HFF-Myc (cell line): ENCODE measurements around the gene TWNK.

ENCODE experiments used
- DNase-seq: peaks from one replicate; pipeline ENCODE4 v3.0.0-alpha.2; 2011; ENCODE audit warnings: low read depth; ENCODE audit errors: extremely low read depth
- H3K4me3 ChIP-seq: replicated peaks from 2 replicates; pipeline ENCODE4 v1.5.1; 2011; ENCODE audit warnings: low read depth, mild to moderate bottlenecking, control low read depth, low read length
- TF ChIP-seq, protein P1 (sequence below): IDR thresholded peaks from 2 replicates; pipeline ENCODE4 v1.5.1; 2012; ENCODE audit warnings: mild to moderate bottlenecking, low read depth, low read length, control low read depth; ENCODE audit errors: missing control alignments

The TWNK gene

DNA sequence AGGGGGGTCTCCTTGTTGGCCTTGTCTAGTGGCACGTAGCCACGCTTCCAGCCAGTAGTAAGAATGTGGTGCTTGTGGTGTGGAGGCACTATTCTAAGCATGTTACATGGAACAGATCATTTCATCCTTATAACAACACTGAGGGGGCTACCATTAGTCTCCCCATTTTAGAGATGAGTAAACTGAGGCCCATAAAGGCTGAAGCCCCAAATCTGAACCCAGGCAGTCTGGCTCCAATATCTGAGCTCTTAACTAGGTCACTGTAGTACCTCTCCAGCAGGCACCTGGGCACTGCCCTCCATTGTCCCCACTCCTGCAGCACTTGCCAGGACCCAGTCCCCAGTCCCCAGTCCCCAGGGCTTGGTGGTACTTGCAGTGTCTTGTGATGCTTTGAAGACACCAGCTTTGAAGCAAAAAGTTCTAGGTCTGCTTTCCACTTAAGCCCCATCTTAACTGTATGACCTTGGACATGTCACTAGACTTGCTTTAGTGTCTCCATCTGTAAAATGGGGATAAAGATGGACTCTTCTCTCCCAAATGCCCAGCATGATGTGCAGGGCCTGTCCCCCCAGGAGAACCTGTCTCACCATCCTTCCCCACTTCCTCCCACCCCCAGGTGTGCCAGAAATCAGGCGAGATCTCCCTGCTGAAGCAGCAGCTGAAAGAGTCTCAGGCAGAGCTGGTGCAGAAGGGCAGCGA, 18.7 kb downstream of the TWNK start:
- no peak overlapping the region for H3K4me3 ChIP-seq
- no peak for DNase-seq
- TF ChIP-seq, protein P1, sequence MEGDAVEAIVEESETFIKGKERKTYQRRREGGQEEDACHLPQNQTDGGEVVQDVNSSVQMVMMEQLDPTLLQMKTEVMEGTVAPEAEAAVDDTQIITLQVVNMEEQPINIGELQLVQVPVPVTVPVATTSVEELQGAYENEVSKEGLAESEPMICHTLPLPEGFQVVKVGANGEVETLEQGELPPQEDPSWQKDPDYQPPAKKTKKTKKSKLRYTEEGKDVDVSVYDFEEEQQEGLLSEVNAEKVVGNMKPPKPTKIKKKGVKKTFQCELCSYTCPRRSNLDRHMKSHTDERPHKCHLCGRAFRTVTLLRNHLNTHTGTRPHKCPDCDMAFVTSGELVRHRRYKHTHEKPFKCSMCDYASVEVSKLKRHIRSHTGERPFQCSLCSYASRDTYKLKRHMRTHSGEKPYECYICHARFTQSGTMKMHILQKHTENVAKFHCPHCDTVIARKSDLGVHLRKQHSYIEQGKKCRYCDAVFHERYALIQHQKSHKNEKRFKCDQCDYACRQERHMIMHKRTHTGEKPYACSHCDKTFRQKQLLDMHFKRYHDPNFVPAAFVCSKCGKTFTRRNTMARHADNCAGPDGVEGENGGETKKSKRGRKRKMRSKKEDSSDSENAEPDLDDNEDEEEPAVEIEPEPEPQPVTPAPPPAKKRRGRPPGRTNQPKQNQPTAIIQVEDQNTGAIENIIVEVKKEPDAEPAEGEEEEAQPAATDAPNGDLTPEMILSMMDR, result no peak

DNA sequence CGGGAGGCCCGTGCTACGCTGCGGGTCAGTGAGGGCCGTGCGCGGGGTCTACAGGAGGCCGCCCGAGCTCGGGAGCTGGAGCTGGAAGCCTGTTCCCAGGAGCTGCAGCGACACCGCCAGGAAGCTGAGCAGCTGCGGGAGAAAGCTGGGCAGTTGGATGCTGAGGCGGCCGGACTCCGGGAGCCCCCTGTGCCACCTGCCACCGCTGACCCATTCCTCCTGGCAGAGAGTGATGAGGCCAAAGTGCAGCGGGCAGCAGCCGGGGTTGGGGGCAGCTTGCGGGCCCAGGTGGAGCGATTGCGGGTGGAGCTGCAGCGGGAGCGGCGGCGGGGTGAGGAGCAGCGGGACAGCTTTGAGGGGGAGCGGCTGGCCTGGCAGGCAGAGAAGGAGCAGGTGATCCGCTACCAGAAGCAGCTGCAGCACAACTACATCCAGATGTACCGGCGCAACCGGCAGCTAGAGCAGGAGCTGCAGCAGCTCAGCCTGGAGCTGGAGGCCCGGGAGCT, 19.3 kb downstream of the TWNK start:
- DNase-seq, result no peak
- TF ChIP-seq, protein P1, result no peak
- no peak overlapping the region for H3K4me3 ChIP-seq

DNA sequence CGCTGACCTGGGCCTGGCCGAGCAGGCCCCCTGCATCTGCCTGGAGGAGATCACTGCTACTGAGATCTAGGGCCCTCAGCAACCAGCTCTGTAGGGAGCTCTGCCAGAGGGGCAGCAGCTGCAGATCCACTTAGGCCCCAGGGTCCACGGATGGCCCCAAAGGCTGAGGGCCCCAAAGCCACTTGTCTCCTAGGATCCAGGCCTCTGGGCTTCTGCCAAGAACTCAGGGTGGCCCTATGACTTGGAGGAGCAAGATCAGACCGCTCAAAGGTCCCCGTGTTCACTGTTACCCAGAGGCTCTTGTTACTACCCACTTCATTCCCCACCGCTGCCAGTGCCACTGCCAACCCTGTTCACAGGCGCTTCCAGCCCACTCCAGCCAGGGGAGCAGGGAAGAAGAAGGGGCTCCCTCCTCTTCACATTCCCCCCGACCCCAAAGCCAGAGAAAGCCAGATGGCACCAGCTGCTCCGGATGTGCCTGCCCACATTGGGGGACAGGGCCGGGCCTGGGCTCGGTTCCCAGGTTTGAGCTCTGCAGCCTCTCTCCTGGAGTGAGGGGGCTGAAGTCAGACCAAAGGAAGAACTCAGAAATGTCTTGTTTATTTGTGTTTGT, 19.9 kb downstream of the TWNK start:
- no peak overlapping the region for H3K4me3 ChIP-seq
- TF ChIP-seq, protein P1, result no peak
- DNase-seq, result no peak

- no peak for DNase-seq
- H3K4me3 ChIP-seq, result no peak overlapping the region
- TF ChIP-seq, protein P1, result no peak
Measured at GRCh38 chr10:101007915-101008822, 20.8 kb downstream of the TWNK start.

DNA sequence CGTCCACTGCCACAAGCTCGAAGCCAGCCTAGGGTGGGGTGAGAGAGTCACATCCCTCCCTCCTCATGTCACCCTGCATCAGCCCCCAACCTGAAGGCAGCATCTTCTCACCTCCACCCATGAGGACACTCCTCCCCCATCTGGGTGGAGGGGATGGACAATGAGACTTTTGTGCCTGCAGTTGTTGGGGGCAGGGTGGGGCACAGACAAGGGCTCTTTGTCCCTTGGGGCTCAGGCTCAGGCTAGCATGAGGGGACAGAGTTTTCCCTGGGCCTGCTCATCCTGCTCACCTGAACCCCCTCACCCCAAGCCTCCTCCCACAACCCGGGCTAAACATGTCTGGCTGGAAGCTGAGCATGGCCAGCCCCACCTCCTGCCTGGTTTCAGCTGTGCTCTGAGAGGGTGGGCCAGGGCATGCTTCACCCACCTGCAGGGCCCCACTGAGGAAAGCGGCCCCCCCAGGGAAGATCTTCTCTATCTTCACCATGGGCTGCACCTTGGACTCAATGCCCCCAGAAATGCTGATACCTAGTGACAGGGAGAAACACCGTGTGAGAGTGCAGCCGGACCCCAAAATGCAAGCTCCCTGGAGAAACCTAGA, 21.6 kb downstream of the TWNK start:
- DNase-seq, result no peak
- TF ChIP-seq, protein P1, result no peak
- no peak overlapping the region for H3K4me3 ChIP-seq

DNA sequence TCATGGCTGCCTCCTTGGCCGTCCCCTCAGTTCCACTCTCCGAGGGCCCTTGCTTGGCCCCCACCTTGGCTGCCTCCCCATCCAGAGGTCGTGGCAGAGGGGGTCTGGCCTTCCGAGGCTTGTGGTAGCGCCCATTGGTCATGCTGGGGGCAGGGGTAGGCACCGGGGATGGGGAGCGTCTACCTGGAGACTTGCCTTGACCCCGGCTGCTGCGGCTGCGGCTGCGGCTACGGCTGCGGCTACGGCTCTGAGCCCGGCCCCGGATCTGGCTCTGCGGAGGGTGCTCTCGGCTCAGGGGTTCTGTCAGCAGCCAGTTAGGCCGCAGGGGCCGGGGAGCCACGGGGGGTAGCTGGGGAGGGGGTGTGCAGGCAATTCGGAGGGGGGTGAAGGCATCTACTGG, 23.0 kb downstream of the TWNK start:
- TF ChIP-seq, protein P1, result no peak
- no peak for DNase-seq

More for the DNA sequence above, 23.0 kb downstream of the TWNK start:
- no peak overlapping the region for H3K4me3 ChIP-seq
